Measurements from ENCODE around the gene MVB12B.
A peak's percentile ranks its signal among the peaks of the same experiment; 100 is the strongest.

MVB12B gene

DNA sequence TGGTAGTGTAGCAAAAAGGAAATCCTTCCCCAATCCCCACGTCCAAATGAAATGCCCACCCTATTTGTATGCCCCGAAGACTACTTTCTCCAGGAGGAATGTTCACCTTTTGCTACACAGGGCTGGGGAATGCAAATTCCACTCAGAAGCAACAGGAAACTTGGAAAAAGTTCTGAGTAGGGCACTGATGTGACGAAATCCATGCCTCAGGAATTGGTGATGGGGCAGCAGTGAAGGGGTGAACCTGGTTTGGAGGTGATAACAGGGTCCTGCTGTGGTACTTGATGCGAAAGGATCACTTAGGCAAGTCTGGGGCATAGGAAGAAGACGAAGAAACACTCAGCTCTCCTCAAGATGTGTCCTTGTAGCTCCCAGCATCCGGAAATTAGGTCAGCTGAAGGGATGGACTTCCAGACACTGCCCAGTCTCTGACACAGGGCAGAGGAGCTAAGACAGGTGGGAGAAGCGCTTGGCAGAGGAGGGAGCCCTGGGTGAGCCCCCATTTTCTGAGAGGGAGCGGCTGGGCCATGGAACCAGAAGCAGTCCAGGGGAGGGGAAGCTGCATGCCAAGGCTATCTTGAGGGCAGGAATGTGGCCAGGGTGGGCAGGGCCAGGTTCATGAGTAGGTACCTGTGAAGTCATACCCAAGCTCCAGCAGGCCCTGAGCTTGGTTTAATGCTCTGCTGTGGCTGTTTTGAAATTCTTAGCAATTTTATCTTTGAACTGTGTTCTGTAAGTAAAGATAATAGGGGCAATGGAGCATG, 22.2 kb upstream of the MVB12B start:
- DNase-seq = no peak

DNA sequence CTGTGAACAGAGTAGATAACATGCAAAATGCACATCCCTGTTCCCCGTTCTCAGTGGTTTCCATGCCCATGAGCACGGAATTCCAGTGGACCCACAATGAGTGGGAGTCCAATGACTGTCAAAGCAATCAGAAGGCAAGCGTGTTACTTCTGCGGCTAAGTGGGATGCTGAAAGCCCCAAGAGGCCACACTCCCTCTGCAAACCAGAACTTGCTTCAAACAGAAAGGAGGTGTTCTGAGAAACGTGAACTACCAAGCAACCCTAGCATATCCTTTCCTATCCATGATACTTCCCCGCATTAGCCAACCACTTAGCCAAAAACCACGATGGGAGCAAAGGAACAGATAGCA, 21.7 kb upstream of the MVB12B start:
- no peak for DNase-seq

DNA sequence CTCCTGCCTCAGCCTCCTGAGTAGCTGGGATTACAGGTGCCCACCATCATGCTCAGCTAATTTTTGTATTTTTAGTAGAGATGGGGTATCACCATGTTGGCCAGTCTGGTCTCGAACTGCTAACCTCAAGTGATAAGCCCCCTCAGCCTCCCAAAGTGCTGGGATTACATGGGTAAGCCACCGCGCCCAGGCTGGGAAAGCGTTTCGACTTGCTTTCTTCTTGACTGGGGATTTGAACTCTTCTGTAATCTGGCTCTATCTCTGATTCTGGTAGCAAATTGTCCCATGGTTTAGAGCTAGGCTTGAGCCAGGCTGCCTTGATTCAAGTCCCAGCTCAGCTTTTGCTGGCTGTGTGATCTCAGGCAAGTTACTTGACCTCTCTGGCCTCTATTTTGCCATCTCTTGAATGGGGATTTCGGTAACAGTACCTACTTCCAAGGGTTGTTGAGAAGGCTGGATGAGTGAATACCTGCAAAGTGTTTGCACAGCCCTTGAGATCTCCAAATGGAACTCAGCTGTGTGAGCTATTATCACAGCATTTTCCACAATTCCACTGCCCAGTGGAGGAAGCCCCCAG, 20.5 kb upstream of the MVB12B start:
- no peak for DNase-seq

DNA sequence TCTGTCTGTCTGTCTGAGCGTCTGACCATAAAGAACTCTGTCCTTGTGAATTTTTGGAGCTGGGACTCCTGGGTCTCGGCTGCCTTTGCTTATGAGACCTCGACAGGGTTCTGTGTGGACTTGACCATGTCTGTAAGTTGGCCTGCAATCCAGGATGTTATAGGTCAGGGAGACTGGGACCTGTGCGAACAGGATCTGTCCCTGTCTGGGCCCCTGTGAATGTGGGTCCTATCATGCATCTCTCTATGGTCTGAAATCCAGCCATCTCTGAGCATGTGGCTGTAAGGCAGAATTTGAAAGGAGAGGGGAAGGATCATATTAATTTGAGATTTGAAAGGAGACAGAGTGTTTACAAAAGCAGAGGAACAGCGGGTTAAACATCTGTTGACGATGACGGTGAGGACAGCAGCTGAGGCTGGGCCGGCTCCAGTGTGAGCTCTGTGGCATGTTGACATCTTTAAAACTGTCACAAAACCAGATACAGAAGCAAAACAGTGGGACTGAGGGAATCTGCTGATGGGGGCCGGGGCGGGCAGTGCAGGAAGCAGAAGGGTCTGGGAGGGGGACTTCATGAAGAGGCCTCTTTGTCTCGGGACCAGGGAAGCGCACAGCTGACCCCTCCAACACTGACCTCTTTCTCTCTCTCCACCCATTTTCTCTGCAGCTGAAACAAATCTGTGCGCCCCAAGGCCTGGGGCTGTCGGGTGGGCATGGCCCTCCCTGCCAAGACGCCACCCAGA, 19.1 kb upstream of the MVB12B start:
- no peak for DNase-seq

DNA sequence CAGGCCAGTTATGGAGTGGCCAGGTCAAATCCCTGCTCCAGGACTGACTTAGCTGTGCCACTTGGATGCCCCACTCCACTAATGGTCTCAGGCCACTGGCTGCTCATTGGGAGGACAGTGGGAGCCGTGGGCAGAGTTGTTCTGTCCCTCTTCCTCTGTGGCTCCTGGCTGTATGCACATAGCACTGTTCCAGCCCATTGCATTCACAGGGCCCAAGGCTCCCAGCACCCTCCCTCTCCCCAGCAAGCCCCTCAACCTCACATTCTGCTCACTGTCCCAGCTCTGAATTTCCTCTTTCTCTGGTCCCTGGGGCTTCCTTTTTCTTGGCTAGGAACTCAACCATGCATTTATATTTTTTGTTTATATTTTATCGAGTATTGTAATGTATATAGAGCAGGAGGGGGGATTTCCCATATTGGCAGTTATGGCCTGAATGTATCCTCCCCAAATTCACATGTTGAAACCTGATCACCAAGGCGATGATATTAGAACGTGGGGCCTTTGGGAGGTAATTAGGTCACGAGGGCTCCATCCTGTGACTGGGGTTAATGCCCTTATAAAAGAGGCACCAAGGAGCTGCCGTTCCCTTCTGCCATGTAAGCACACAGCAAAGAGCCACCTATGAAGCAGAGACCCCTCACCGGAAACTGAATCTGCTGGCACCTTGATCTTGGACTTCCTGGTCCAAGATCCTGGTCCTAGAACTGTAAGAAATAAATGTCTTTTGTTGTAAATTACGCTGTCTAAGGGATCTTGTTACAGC, 17.0 kb upstream of the MVB12B start:
- DNase-seq = no peak

DNA sequence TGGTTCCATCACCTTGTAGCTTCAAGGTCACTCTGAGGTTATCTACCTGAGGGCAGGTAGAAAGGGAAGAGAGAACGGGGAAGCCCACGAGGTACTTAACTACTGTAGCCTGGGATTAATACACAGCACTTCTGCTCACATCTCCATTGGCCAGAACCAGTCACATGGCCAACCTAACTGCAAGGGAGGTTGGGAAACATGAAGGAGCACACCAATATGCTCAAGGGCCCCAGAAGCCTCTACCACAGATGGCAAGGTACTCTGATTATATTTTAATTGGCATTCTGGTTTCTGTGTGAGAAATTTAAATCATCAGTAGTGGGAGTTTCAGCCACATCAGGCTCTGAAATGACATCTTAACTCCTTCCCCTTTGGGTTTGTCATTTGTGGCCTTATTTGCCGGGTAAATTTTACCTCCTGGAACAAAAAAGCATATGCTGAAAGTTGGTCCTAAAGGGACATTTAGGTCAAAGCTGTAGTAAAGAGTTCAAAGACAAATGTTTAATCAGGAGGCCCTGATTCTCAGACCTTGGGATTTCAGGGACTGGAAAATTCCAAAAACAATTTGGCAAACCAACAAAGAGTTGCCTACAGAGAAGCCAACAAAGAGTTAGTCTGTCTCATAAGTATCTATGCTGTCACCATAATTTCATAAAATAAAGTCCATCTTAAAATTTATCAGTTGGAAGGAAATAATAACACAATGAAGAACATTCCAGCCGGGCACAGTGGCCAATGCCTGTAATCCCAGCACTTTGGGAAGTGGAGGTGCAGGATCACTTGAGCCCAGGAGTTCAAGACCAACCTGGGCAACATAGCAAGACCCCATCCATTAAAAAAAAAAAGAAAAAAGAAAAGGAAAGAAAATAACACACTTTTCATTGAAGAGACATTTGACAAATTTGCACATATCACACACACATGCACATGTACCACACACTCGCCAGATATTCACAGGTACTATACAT, 13.8 kb upstream of the MVB12B start:
- DNase-seq = no peak

DNA sequence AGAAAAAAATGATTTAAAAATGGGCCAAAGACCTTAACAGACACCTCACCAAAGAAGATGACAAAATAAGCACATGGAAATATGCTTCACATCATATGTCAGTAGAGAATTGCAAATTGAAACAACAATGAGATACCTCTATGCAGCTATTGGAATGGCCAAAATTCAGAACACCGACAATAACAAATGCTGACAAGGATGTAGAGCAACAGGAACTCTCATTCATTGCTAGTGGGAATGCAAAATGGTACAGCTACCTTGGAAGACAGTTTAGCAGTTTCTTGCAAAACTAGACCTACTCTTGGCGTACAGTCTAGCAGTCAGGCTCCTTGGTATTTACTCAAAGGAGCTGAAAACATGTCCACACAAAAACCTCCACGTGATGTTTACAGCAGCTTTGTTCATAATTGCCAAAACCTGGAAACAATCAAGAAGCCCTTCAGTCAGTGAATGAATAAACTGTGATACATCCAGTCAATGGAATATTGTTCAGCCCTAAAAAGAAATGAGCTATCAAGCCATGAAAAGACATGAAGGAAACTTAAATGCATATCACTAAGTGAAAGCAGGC, 10.5 kb upstream of the MVB12B start:
- no peak for DNase-seq

DNA sequence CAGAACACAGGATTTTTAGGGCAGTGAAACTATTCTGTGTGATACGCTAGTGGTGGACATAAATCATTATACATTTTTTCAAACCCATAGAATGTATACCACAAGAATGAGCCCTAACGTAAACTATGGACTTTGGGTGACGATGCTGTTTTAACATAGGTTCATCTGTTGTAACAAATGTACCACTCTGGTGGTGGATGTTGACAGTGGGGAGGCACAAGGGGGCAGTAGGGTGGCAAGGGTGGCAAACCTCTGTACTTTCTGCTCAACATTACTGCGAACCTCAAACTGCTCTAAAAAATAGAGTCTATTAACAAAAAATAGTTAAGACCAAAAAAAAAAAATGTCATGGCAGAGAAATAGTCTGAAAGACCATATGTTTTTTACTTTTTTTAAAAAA, 9.1 kb upstream of the MVB12B start:
- no peak for DNase-seq

DNA sequence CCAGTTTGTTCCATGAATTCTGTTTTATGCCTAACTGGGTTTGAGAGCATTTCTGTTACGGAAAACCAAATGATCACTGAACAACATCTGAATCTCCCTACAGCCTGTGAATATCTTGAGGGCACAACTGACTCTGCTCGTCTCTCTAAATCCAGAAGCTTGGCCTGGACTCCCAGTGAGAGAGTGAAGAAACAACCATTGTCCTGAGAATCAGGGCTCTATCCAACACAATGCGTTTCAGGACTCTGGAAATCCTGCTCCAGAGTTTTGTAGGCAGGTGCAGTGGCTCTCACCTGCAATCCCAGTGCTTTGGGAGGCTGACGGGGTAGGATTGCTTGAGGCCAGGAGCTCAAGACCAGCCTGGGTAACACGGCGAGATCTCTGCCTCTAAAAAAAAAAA, 7.8 kb upstream of the MVB12B start:
- no peak for DNase-seq

DNA sequence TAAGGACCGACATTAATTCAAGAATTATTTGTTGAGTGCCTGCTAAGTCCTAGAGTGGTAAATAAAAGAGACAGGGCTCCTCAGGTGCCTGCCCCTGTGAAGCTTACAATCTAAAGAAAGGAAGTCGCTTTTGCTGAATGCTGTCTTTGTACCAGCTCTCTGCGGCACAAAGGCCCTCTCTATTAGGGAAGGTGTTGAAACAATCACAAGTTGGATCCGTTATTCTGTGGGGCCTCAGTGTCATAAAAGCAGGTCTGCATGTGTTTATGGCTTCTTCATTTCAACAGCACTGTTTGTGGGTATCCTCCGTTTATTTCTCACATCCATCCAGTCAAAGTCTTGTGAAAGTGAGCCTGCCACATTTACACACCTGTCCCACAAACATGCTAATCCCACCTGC, 7.0 kb upstream of the MVB12B start:
- DNase-seq = no peak

DNA sequence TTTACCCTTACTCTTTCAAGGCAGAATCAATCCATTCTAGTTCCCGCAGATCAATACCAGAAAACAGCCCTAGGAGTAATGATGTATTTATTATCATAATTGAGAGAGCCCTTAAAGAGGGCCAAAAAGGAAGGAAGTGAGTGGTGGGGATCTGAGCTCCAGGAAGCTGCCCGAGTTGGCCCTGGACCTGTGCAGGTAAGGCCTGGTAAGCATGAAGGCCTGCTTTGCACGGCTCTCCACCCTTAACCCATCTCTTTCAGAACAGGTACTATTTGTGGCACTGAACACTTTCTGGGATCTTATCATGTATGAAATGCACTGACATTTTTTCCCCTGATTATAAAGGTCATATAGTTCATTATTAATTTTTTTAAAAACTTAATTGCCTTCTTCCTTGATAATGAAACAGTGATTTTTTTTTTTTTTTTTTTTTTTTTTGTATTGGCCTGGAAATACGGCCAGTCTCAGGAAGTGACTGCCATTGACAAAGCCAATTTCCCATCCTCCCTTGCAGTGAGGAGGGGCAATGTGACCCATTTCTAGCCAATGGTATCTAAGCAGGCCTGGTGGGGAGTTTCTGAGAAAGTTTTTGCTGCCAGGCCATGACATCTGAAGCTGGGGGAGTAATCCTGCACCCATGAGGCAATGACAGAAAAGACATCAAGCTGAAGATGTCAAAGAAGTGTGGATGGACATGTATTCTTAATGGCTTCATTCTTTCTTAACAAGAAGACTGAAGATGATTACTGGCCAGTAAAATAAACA, 6.3 kb upstream of the MVB12B start:
- no peak for DNase-seq

DNA sequence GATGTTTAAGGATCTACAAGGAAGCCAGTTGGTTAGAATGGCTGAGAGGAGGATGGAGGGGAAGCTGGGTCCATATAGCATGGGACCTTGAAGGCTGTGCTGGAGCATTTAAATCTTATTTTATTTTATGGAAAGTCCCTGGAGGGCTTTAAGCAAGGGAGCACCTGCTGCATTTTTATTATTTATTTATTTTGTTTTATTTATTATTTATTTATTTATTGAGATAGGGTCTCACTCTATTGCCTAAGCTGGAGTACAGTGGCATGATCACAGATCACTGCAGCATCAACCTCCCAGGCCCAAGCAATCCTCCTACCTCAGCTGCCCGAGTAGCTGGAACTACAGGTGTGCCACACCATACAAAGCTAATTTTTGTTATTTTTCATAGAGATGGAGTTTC, 4.9 kb upstream of the MVB12B start:
- DNase-seq = no peak

DNA sequence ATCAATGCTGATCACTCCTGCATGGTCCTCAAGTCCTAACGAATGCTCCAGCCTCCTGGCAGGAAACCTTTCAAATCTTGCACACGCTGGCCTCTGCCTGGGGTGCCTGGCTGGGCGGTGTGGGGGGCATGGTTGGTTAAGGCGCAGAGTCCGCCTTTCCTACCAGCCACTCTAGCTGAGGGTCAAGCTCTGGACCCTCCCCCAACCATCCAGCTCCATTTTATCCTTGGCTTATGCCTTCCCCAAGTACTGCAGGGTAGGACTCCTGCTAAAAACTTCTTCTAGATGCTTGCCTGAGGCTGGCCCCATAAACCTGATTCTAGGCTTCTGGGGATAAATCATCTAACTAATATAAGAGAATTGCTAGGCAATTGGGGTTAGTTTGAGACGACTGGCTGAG, 808 bp upstream of the MVB12B start:
- no peak for DNase-seq

DNA sequence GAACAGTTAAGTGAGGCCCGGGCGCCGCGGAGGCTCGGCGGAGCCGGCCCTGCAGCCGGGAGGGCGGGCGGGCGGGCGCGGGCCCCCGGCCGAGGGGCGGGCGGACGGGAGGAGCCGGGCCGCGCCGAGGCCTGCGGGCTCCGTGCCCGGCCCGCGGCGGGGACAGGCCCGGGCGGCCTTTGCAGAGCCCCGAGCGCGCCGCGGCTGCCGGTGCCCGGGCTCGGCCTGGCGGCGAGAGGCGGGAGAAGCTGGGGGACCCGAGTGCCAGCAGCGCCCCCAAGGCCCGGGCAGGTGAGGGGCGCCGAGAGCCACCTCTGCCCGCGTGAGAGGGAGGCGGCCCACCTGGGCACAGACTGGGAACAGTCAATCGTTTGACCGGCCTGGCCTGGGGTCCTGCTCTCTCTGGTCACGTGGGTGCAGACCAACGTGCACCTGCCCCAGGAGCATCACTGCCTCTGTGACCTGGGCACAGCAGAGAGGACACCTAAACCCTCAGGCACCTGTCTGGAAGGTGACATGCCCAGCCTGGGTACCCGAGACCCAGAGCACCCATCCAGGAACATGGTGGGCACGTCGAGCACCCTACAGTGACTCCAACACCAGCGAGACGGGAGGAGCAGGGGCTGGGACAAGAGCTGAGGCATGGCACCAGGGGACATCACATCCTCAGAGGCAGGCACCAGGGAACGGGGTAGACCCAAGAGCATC, 531 bp downstream of the MVB12B start:
- peak; percentile 17 for DNase-seq

DNA sequence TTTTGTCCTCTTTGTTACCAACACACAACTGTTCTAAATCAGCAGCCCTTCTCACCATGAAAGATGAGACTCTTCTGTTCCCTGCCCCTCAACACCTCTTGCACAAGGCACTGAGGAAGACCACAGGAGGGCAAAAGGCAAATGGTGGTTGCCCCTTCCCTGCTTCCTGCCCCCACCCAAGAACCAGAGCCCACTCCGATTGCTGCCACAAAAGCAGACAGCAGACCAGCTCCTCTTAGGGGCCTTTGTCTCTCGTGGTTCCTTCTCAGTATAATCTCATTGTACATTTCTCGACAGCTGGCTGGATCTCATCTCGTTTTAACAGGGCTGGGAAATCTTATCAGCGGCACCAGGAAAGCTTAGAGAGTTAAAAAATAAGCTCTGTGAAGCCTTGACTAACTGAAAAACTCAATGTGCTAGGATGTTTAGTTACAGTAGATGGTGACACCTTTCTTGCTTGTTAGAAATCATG, 1.1 kb downstream of the MVB12B start:
- DNase-seq = peak; percentile 11

DNA sequence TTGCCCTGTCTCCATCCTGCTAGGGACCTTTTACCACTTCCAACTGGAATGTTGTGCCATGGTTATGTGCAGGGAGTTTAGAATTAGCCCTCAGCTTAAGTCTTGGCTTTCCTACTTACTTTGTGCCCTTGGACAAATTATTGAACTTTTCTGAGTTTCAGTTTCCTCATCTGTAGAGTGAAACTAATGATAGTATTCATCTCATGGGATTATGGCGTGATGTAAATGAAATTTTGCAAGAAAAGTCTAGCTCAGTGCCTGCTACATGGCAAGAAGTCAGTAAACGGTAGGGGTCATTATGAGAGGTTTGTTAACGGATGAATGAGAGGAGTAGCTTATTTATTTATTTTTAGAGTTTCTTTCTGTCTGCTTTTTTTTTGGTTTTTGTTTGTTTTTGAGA, 1.8 kb downstream of the MVB12B start:
- DNase-seq = no peak

DNA sequence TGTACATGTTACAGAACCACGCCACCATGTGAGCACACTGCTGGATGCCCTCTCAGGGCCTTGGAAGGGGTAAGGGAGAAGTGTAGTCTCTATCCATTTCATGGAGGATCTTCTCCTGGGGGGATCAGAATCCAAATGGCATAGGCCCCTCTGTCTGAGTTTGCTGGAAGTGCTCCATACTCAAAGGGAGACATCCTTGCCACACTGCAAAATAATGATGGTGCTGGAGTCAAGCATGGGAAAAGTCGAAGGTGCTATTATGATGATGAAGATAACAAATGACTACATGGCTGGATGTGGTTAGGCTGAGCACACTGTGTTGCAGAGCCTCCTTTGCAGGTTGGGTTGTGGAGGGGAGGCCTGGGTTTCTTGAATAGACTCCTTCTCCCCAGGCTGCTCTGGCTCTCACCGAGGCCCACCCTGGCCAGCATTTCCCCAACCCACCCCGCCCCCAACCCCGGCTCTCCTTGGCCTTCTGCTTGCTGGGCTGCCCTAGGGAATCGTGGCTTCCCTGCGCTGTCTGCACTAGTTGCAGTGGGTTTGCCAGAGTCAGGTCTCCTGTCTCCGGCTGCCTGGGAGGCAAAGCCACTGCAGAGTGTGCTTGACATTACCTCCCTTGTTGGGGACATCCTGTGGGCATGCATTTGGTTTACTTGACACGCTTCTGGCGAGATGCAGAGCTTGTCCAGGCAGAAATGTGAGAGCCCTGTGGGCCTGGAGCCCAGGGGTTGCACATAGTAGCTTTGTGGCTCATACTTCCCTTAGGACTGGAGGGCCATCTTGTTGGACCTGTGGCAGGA, 3.0 kb downstream of the MVB12B start:
- DNase-seq = no peak

DNA sequence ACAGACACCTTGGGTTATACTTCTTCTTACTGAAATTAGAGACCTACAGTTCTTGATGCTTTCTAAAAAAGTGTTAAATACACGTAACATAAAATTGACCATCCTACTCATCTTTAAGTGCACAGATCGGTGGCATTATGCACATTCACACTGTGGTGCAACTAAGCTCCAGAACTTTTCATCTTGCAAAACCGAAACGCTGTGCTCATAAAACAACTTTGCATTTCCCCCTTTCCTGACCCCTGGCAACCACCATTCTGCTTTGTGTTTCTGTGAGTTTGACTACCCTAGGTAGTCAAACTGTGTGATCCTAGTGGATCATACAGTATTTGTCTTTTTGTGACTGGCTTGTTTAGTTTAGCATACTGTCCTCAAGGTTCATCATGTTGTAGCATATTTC, 3.9 kb downstream of the MVB12B start:
- no peak for DNase-seq

DNA sequence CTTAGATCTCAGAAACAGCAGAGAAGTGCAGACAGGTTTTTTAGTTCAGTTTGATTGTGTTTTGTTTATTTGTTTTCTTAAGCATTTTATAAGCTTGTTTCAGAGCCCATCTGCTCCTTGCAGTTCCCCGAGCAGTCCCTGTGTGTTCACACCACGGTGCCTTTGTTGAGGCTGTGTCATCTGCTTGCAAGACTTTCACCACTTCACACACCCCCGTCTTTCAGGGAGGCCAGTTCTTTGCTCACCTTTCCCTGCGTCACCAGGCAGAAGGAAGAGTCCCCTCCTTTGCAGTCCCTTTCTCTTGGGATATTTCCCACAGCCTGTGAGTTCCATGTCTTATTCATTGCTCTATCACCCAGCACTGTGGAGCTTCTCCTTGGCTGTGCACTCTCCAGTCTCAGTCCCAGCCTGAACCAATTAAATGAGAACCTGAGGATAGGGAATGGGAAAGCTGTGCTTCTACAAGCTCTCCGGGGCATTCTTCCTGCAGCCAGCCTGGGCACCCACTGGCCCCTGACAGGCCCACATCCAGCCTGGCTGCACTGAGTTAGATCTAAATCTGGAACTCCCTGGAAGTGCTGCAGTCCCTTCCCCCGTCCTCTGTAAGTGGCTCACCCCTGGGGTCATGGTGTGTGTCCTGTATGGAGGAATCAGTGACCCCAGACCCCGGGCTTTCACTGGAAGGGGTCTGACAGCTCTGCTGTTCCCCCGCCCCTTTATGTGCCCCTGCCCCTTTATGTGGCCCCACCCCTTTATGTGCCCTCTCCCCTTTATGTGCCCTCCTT, 5.5 kb downstream of the MVB12B start:
- no peak for DNase-seq
